CD14-positive monocyte (primary cell): Measurements from ENCODE around the gene ITPR1. TPM values are rescaled to one million over a fixed set of nuclear protein-coding genes. Genes with fewer than 3 reads are reported as not detected.
A peak's percentile ranks its signal among the peaks of the same experiment; 100 is the strongest.

Source experiments
- DNase-seq, 3 donors: peaks; one replicate each; pipeline ENCODE4 v3.0.0-alpha.2; 2011 to 2022
- H2AFZ ChIP-seq: 2 replicates; pipeline ENCODE4 v1.6.0; 2012; ENCODE audit warnings: mild to moderate bottlenecking, low read depth, low read length, inconsistent platforms; ENCODE audit not compliant: insufficient read depth, poor library complexity, severe bottlenecking
- H3K27ac ChIP-seq, 2 donors: 1 replicate in 1 of 2; 2 replicates in 1 of 2; pipeline ENCODE4 v1.5.1; 2012 to 2013; ENCODE audit warnings: low read length in 2 of 2, control low read depth in 1 of 2, inconsistent platforms in 1 of 2, low read depth in 1 of 2, mild to moderate bottlenecking in 1 of 2
- H3K27me3 ChIP-seq, 2 donors: one replicate each; pipeline versions ENCODE4 v1.6.0 to v1.6.1; 2011 to 2013; ENCODE audit warnings: low read length in 2 of 2; ENCODE audit not compliant: control insufficient read depth in 2 of 2, insufficient read depth in 2 of 2
- H3K36me3 ChIP-seq, 2 donors: replicated peaks in 1 of 2; 1 replicate in 1 of 2; 2 replicates in 1 of 2; pipeline versions ENCODE4 v1.5.1 to v1.6.1; 2012 to 2013; ENCODE audit warnings: low read length in 2 of 2, control low read depth in 1 of 2, inconsistent platforms in 1 of 2, mild to moderate bottlenecking in 1 of 2; ENCODE audit not compliant: insufficient read depth in 2 of 2, control insufficient read depth in 1 of 2
- H3K4me1 ChIP-seq, 2 donors: 1 replicate in 1 of 2; 2 replicates in 1 of 2; pipeline versions ENCODE4 v1.5.1 to v1.6.1; 2012 to 2013; ENCODE audit warnings: low read length in 2 of 2, control low read depth in 1 of 2, inconsistent platforms in 1 of 2, mild to moderate bottlenecking in 1 of 2, moderate library complexity in 1 of 2; ENCODE audit not compliant: insufficient read depth in 2 of 2, control insufficient read depth in 1 of 2
- H3K4me2 ChIP-seq: replicated peaks from 2 replicates; pipeline ENCODE3; 2012; ENCODE audit warnings: low read length, moderate library complexity, mild to moderate bottlenecking; ENCODE audit not compliant: poor library complexity, severe bottlenecking; ENCODE audit errors: extremely low read depth
- H3K4me3 ChIP-seq, 3 experiments: fragments of 200-600 bp in 1 of 3; sonication (generic) in 1 of 3; replicated peaks in 1 of 3; 1 replicate in 2 of 3; 2 replicates in 1 of 3; pipeline ENCODE4 v1.5.1; 2011 to 2013; ENCODE audit warnings: low read length in 3 of 3, mild to moderate bottlenecking in 3 of 3, control low read depth in 2 of 3, low read depth in 2 of 3, inconsistent platforms in 1 of 3, moderate library complexity in 1 of 3
- H3K79me2 ChIP-seq: 2 replicates; pipeline ENCODE4 v1.6.0; 2012; ENCODE audit warnings: mild to moderate bottlenecking, control low read depth, inconsistent platforms, low read length, moderate library complexity; ENCODE audit not compliant: insufficient read depth
- H3K9ac ChIP-seq: 2 replicates; pipeline ENCODE4 v1.6.0; 2017; ENCODE audit warnings: low read length, mild to moderate bottlenecking; ENCODE audit not compliant: insufficient read depth, poor library complexity, severe bottlenecking
- H3K9me3 ChIP-seq, 2 donors: replicated peaks in 1 of 2; 1 replicate in 1 of 2; 2 replicates in 1 of 2; pipeline versions ENCODE4 v1.5.1 to v1.6.1; 2012 to 2013; ENCODE audit warnings: low read length in 2 of 2, control low read depth in 1 of 2; ENCODE audit not compliant: control insufficient read depth in 1 of 2, insufficient read depth in 1 of 2
- H4K20me1 ChIP-seq: 2 replicates; pipeline ENCODE4 v1.6.0; 2012; ENCODE audit warnings: mild to moderate bottlenecking, low read length, control low read depth, moderate library complexity; ENCODE audit not compliant: insufficient read depth
- H3K27ac Mint-ChIP-seq, 7 donors: one replicate each; pipeline ENCODE4 v1.8.0; 2020; ENCODE audit warnings: mild to moderate bottlenecking in 7 of 7, mixed read lengths in 7 of 7, moderate library complexity in 6 of 7, inconsistent platforms in 2 of 7
- H3K27me3 Mint-ChIP-seq, 3 donors: one replicate each; pipeline ENCODE4 v1.8.0; 2021 to 2022; ENCODE audit warnings: low read depth in 3 of 3, mild to moderate bottlenecking in 3 of 3, mixed read lengths in 3 of 3, moderate library complexity in 3 of 3, inconsistent platforms in 1 of 3
- H3K36me3 Mint-ChIP-seq, 2 donors: one replicate each; pipeline ENCODE4 v1.8.0; 2020; ENCODE audit warnings: mixed read lengths in 2 of 2, inconsistent platforms in 1 of 2, mild to moderate bottlenecking in 1 of 2
- H3K4me1 Mint-ChIP-seq: one replicate; pipeline ENCODE4 v1.8.0; 2020; ENCODE audit warnings: mild to moderate bottlenecking, mixed read lengths
- H3K4me3 Mint-ChIP-seq, 2 donors: one replicate each; pipeline ENCODE4 v1.8.0; 2020; ENCODE audit warnings: mild to moderate bottlenecking in 2 of 2, mixed read lengths in 2 of 2, moderate library complexity in 1 of 2
- H3K9me3 Mint-ChIP-seq, 7 donors: one replicate each; pipeline ENCODE4 v1.8.0; 2020 to 2022; ENCODE audit warnings: mixed read lengths in 7 of 7, mild to moderate bottlenecking in 6 of 7, moderate library complexity in 6 of 7, inconsistent platforms in 2 of 7
- CTCF ChIP-seq: fragments of 200-600 bp; IDR thresholded peaks from one replicate; pipeline ENCODE4 v1.8.0; 2022; ENCODE audit warnings: antibody characterized with exemption, mild to moderate bottlenecking
- WGBS: methylation state at CpG from one replicate; pipeline ENCODE4 v1.1.5; 2013; ENCODE audit warnings: missing lambda C conversion rate; ENCODE audit not compliant: insufficient coverage; 5-methylcytosine and 5-hydroxymethylcytosine counted together
- intact Hi-C, 2 donors: fragments of 100-400 bp; cut with micrococcal nuclease; formaldehyde crosslinking; loops; one replicate each; pipeline versions ENCODE4 v1.15.0 to v1.15.1; 2023
- polyA plus RNA-seq, 3 donors: library from polyadenylated mRNA; depleted of rRNA in 1 of 3; unstranded in 2 of 3; stranded (reverse) in 1 of 3; fragments of 300-500 nt in 2 of 3; fragments of >200 nt in 1 of 3; fragmentation: Illumina TruSeq in 2 of 3; gene quantifications; 1 replicate in 2 of 3; 2 replicates in 1 of 3; pipeline ENCODE4 v1.2.3, GENCODE V29; 2012 to 2021

ITPR1 gene
- polyA plus RNA-seq, 3 donors, result 3.2 to 21.1 (median 7.1) TPM

DNA sequence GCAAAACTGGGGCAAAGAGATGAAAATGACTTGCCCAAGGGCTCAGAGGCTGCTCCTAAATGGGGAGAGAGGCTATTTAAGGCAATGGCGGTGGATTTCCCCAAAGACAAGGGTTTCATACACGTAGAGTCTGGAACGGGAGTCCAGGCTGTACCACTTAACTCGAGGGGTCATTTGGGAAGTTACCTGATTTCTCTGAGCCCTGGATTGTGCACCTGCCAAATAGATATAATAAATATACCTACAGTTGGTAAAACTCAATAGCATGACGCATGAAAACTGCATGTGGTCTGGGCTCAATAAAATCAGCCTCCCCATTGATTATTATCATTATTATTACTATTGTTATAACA, 1.3 kb upstream of the ITPR1 start:
- Histone ChIP-seq H4K20me1 (no peaks in the 10 kb centered on the region), H3K27me3 (peaks cover 0 to 4% of the 10 kb centered on the region in 2 donors), H3K36me3 (peaks cover 0 to under 1% of the 10 kb centered on the region in 2 donors), H3K4me1 (peaks cover 37 to 51% of the 10 kb centered on the region in 2 donors), H3K79me2 (peaks cover 36% of the 10 kb centered on the region), H3K9me3 (no peaks in the 10 kb centered on the region), H2AFZ (peak overlapping the region; percentile 85), H3K9ac (no peak overlapping the region), H3K27ac (no peak overlapping the region), H3K4me3 (peak overlapping the region; percentile 47 to 94 (median 67)), H3K4me2 (peak overlapping the region; percentile 98)
- Mint-ChIP-seq H3K27ac (peak overlapping the region in 2 of 7 donors; percentile 13 to 81), H3K9me3 (no peaks in the 10 kb centered on the region), H3K36me3 (peaks cover 9 to 16% of the 10 kb centered on the region in 2 donors), H3K27me3 (peaks cover 3 to 5% (median 5%) of the 10 kb centered on the region in 3 donors), H3K4me3 (peak overlapping the region; percentile 93 to 96), H3K4me1 (peaks cover 45% of the 10 kb centered on the region)
- TF ChIP-seq CTCF, result no peak
- intact Hi-C loops, result loop anchor here (2.0 to 10.0 kb wide), 3 partner anchors 13 to 493 kb away; no protein-coding TSS in a partner anchor
- WGBS, result 83% methylated on average over 1 of the region's 5 CpGs
- no peak for DNase-seq

DNA sequence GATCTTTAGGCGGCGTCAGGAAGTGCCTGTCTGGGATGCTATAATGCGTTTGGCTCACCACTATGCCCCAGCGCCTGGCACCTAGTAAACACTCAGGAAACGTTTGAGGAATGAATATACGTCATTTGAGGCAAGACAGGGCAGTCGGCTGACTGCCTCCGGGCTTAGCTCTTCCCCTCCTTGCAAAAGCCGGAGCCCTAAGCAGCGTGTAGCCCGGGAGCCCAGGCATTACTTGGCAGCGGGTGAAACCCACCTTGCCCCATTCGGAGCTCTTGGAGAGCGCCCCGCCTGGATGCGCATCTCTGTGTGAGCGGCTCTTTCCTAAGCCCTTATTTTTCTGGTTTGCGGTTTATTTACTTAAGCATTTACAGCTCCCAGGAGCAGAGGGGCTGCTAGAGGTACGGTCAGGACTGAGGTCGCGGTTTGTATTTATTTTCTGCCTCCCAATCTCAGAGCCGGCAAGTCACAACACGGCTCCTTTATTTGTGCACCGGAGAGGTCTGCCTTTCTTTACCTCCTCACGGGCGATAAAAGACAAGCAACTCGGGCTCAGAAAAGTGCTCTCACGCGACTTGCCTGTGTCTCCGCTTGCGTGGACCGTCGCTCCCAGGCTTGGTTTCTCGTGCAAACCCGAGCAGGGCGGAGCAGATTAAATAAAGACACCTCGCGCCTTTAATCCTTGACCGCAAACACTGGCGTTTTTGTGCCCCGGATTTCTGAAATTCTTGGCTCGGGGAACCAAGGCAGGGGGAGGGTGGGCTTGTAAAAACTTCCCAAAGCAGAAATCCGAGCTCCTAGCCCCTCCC, 737 bp upstream of the ITPR1 start:
- intact Hi-C loops, result loop anchor here (2.0 to 10.0 kb wide), 3 partner anchors 14 to 492 kb away; no protein-coding TSS in a partner anchor

More for the DNA sequence above, 737 bp upstream of the ITPR1 start:
- under 1% methylated on average over 36 of the region's 43 CpGs for WGBS
- H3K4me3 Mint-ChIP-seq, result peak overlapping the region; percentile 93 to 96
- H3K36me3 Mint-ChIP-seq, result peaks cover 13 to 17% of the 10 kb centered on the region in 2 donors
- Histone ChIP-seq H3K27me3 (peaks cover 0 to 4% of the 10 kb centered on the region in 2 donors), H3K9me3 (no peaks in the 10 kb centered on the region), H3K36me3 (peaks cover 0 to 7% of the 10 kb centered on the region in 2 donors), H3K79me2 (peaks cover 41% of the 10 kb centered on the region), H3K4me2 (peak overlapping the region; percentile 98), H3K9ac (peak overlapping the region; percentile 75), H3K4me1 (peaks cover 37 to 51% of the 10 kb centered on the region in 2 donors), H3K27ac (peak overlapping the region; percentile 45 to 82), H2AFZ (peak overlapping the region; percentile 85), H4K20me1 (no peaks in the 10 kb centered on the region), H3K4me3 (peak overlapping the region; percentile 47 to 94 (median 67))
- no peaks in the 10 kb centered on the region for H3K9me3 Mint-ChIP-seq
- peaks cover 3 to 5% (median 5%) of the 10 kb centered on the region in 3 donors for H3K27me3 Mint-ChIP-seq
- peak overlapping the region; percentile 80 to 91 (median 85) for H3K27ac Mint-ChIP-seq
- peaks cover 47% of the 10 kb centered on the region for H3K4me1 Mint-ChIP-seq
- no peak for TF ChIP-seq CTCF
- peak; percentile 34 to 71 (median 67) for DNase-seq
